ENCODE results near the gene HNMT.

DNA sequence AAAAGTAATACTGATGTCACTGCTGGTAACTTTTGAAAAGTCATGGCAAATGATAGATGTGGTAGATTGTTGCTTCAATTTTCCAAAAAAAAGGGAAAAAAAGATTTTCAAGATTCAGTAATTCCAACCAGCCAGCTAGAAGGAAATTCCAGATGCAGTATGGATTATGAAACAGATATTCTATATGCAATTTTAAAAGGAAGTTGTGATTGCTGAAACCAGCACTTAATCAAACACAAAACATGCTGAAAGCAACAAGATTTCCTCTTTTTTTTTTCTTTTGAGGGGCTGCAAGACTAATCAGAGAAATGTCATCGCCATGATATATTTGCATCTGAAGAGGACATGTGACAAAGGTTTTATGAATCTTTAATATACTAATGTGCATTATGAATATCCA lies 5.1 kb upstream of the HNMT start:
- no peak; the same call in 1 of the 2 replicates for TF ChIP-seq POLR2AphosphoS5 (IDR thresholded peaks at IDR 0.05; ENCODE audit: borderline replicate concordance, low read depth, low read length)
- TF ChIP-seq EZH2 (IDR thresholded peaks at IDR 0.05), result no peak
- no peak for TF ChIP-seq FOXP2 (optimal IDR thresholded peaks at IDR 0.05; ENCODE audit: control extremely low read depth, extremely low read length, insufficient read depth)
